GM12874 (cell line): ENCODE data around the gene CEP89.

ENCODE experiments used
- CTCF ChIP-seq: IDR thresholded peaks from 2 replicates; pipeline ENCODE4 v1.5.1; 2011; ENCODE audit warnings: low read depth, mild to moderate bottlenecking, control low read depth, low read length, moderate library complexity; ENCODE audit not compliant: insufficient read depth

CEP89 gene

GRCh38 chr19:32988724-32989123 is 17.0 kb upstream of the CEP89 start:
- no peak for TF ChIP-seq CTCF

DNA sequence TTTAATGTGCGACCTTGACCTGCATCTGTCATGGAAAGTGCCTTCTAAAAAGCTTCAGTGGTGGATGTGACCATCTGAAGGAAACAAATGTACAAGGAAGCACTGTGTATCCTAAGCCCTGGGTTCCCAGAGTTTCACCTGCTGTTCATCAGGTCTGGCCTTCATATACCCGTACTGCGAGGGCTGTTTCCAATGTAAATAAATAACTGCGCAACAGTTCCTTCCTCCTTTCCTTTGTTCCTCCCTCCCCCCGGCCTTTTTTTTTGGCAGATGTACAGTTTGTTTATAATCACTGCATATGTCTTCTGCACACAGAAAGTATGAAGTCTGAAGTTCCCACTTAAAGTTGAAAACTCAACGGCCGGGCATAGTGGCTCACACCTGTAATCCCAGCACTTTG is 5.5 kb upstream of the CEP89 start:
- TF ChIP-seq CTCF: no peak

DNA sequence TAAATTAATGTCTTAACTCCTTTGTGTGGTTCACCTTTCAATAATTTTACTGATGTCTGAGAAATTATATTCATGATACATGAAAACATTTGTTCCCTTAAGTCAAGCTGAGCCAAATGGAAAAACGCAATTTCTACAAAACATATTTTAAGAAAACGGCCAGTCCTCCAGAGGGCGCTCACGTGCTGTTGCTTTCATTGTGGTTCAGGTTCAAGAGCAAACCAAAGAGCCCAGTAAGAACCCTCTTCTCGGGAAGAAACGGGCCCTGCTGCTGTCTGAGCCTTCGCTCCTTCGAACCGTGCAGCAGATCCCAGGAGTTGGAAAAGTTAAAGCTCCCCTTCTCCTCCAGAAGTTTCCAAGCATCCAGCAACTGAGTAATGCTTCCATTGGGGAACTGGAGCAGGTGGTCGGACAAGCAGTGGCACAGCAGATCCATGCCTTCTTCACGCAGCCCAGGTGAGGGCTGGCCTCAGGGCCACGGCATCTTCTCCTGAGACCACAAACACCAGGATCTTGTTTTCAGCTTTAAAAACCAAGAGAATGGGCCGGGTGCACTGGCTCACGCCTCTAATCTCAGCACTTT is 4.6 kb upstream of the CEP89 start:
- peak; percentile 82 for TF ChIP-seq CTCF

GRCh38 chr19:32971012-32971595 is 654 bp downstream of the CEP89 start:
- no peak for TF ChIP-seq CTCF

DNA sequence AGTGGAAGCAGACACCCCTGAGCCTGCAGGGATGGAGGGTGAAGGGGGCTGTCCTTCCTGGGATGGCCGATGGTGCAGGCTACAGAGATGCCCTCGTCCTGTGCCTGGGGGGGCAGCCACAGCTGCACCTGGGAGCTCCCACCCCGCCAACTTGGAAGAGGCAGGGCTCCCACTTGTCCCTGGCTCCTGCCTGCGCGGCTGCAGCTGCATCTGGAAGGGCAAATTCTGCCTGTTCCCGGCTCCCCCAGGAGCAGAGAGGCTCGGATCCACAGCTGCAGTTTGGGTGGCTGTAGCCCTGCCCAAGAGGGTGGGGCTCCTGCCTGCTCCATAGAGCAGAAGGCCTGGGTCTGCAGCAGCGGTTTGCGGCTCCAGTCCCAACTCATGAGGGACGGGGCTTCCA is 2.2 kb downstream of the CEP89 start:
- no peak for TF ChIP-seq CTCF

- TF ChIP-seq CTCF: no peak
Measured at GRCh38 chr19:32966750-32967149, 5.0 kb downstream of the CEP89 start.

GRCh38 chr19:32945260-32945659 is 26.5 kb downstream of the CEP89 start:
- TF ChIP-seq CTCF: no peak
